ENCODE measurements around the gene SLAIN2.
"Not testable (repeated sequence)": the region's sequence is repeated elsewhere in the genome, so short reads cannot be mapped to it uniquely, and the experiment has no call there.

Gene SLAIN2

GRCh38 chr4:48305508-48305907 lies 35.8 kb upstream of the SLAIN2 start:
- TF ChIP-seq CTCF (IDR thresholded peaks at IDR 0.05; ENCODE audit: extremely low read depth, missing control alignments): no peak

GRCh38 chr4:48307528-48307927 lies 33.8 kb upstream of the SLAIN2 start:
- TF ChIP-seq CTCF (IDR thresholded peaks at IDR 0.05; ENCODE audit: extremely low read depth, missing control alignments): no peak
- DNase-seq (ENCODE audit: low spot score): no peak

More at GRCh38 chr4:48305508-48305907, 35.8 kb upstream of the SLAIN2 start:
- DNase-seq (ENCODE audit: low spot score): no peak

- TF ChIP-seq CTCF (IDR thresholded peaks at IDR 0.05; ENCODE audit: extremely low read depth, missing control alignments): no peak
- no peak for DNase-seq (ENCODE audit: low spot score)
Observed at GRCh38 chr4:48308901-48309300, 32.4 kb upstream of the SLAIN2 start.

- no peak for DNase-seq (ENCODE audit: low spot score)
- no peak for TF ChIP-seq CTCF (IDR thresholded peaks at IDR 0.05; ENCODE audit: extremely low read depth, missing control alignments)
Observed at GRCh38 chr4:48311896-48312295, 29.4 kb upstream of the SLAIN2 start.

- not testable (repeated sequence) for DNase-seq (ENCODE audit: low spot score)
Observed at GRCh38 chr4:48314746-48315145, 26.6 kb upstream of the SLAIN2 start.

- DNase-seq (ENCODE audit: low spot score): peak; percentile 60
- TF ChIP-seq CTCF (IDR thresholded peaks at IDR 0.05; ENCODE audit: extremely low read depth, missing control alignments): peak; percentile 24
Observed at GRCh38 chr4:48315728-48316630, 25.4 kb upstream of the SLAIN2 start.

GRCh38 chr4:48321312-48321711 lies 20.0 kb upstream of the SLAIN2 start:
- no peak for DNase-seq (ENCODE audit: low spot score)
- TF ChIP-seq CTCF (IDR thresholded peaks at IDR 0.05; ENCODE audit: extremely low read depth, missing control alignments): no peak

GRCh38 chr4:48322063-48322462 lies 19.3 kb upstream of the SLAIN2 start:
- no peak for DNase-seq (ENCODE audit: low spot score)
- no peak for TF ChIP-seq CTCF (IDR thresholded peaks at IDR 0.05; ENCODE audit: extremely low read depth, missing control alignments)
